Measurements from ENCODE around the gene HEPN1. TPM values are rescaled to one million over a fixed set of nuclear protein-coding genes. Genes with fewer than 3 reads are reported as not detected.

Gene HEPN1
- total and polyA plus RNA-seq, 10 of the 15 experiments (the other 5 are each of a cell fraction or from before 2014, with no cell fraction given), result not detected

DNA sequence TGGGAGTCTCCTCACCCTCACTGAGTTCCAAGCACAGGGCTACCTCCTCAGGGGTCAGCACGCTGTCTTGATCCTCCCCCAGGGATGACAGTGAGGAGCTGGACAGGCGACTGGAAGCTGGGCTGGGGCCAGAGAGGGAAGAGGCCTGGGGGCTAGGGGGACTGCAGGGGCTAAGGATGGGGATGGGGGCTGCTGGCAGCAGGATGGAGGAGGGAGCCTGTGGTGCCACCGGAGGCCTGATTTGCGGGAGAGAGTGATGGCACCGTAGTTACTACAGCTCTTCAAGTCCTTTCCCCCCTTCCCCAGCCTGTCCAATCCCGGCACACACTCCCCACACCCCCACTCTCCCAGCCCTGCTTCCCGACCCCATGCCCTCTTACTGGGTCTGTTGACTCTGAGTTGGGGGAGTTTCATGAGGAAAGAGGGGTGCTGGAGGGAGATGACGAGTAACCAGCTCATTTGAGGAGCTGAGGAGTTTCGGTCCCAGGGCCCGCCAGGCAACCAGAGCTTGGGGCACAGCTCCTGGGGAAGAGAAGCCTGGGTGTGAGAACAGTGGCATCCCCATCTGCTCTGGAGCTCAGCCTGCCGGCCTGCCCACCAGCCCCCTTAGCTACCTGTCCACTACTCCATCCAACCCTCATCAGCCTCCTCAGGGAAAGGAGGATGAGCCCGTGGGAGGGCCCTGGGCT is 31.9 kb upstream of the HEPN1 start:
- ChIA-PET CTCF (interaction anchor here (1.1 kb wide), 1 partner anchor 51 kb away, joined by 3 read pairs; no protein-coding TSS in a partner anchor), RAD21 (ENCODE audit: unreplicated experiment) (no interaction called here), SMC1A (ENCODE audit: uncharacterized antibody, unreplicated experiment) (no interaction called here), POLR2A (interaction anchor here (0.6 kb wide), 1 partner anchor 271 kb away, joined by 3 read pairs; no protein-coding TSS in a partner anchor)
- DNase-seq (ENCODE audit: low read depth, low spot score) (no peak), FAIRE-seq (no peak), ATAC-seq (no peak)
- Histone ChIP-seq H3K27ac (ENCODE audit: control insufficient read depth, insufficient read depth) (no peak overlapping the region), H4K20me1 (ENCODE audit: control insufficient read depth, insufficient read depth) (no peaks in the 10 kb centered on the region), H3K4me2 (ENCODE audit: control insufficient read depth, insufficient read depth) (no peak overlapping the region), H3K4me1 (ENCODE audit: control insufficient read depth, insufficient read depth, low read length) (no peaks in the 10 kb centered on the region), H3K9ac (ENCODE audit: control insufficient read depth, insufficient read depth, low read length) (no peak overlapping the region), H3K4me3 (no peak overlapping the region), H3K79me2 (ENCODE audit: control insufficient read depth, insufficient read depth, low read length) (no peaks in the 10 kb centered on the region), H2AFZ (ENCODE audit: control insufficient read depth, low read depth, low read length) (no peak overlapping the region), H3K36me3 (ENCODE audit: control insufficient read depth in 2 of 2, insufficient read depth in 2 of 2, low read length in 1 of 2) (no peaks in the 10 kb centered on the region; a peak in 1 of 4 replicates), H3K9me3 (replicated peaks; ENCODE audit: control insufficient read depth, insufficient read depth, low read length) (no peaks in the 10 kb centered on the region), H3K27me3 (replicated peaks in 1 of 2; ENCODE audit: control insufficient read depth in 2 of 2, insufficient read depth in 2 of 2, low read length in 1 of 2) (peaks cover 0 to 4% of the 10 kb centered on the region in 2 experiments; a peak in 3 of 4 replicates)
- intact Hi-C loops (cut with micrococcal nuclease; ENCODE audit: unreplicated experiment), result loop anchor here (10.0 kb wide), 1 partner anchor 258 kb away; no protein-coding TSS in a partner anchor
- BruUV-seq (replicated peaks), result no TSS peak
- 31% methylated on average over 11 of the region's 12 CpGs for WGBS (ENCODE audit: insufficient coverage, insufficient replicate concordance, low lambda C conversion rate, missing lambda C conversion rate)
- in situ Hi-C loops (cut with MboI), result no loop called here
- TF ChIP-seq EZH2 (IDR thresholded peaks at IDR 0.05; ENCODE audit: borderline replicate concordance, control insufficient read depth, low read depth, low read length), result no peak
- TF ChIP-seq RAD21 (IDR thresholded peaks at IDR 0.05; ENCODE audit: insufficient read depth, low read depth, low read length), result no peak
- TF ChIP-seq ETV6 (conservative IDR thresholded peaks at IDR 0.05 in 1 of 2, IDR thresholded peaks at IDR 0.05 in 1 of 2; ENCODE audit: borderline replicate concordance in 1 of 2, low read depth in 1 of 2), result no peak
- TF ChIP-seq TCF7 (IDR thresholded peaks at IDR 0.05; ENCODE audit: borderline replicate concordance), result no peak
- no peak for TF ChIP-seq SUZ12 (IDR thresholded peaks at IDR 0.05; ENCODE audit: unreplicated experiment)
- TF ChIP-seq ZNF274 (IDR thresholded peaks at IDR 0.05; ENCODE audit: insufficient read depth, insufficient read length), result no peak
- TF ChIP-seq RBBP5 (conservative IDR thresholded peaks at IDR 0.05), result no peak
- TF ChIP-seq SMAD5 (IDR thresholded peaks at IDR 0.05; ENCODE audit: low read depth), result no peak
- TF ChIP-seq GATAD2B (conservative IDR thresholded peaks at IDR 0.05; ENCODE audit: low read depth), result no peak
- TF ChIP-seq PKNOX1 (IDR thresholded peaks at IDR 0.05), result no peak
- no peak for TF ChIP-seq EGR1 (IDR thresholded peaks at IDR 0.05; ENCODE audit: borderline replicate concordance in 1 of 2, low read depth in 2 of 2, low read length in 2 of 2)
- TF ChIP-seq RCOR1 (conservative IDR thresholded peaks at IDR 0.05; ENCODE audit: low read depth, low read length), result no peak
- no peak for TF ChIP-seq CHD1 (IDR thresholded peaks at IDR 0.05; ENCODE audit: low read depth, low read length)
- no peak for TF ChIP-seq KAT2A (conservative IDR thresholded peaks at IDR 0.05; ENCODE audit: control insufficient read depth, low read depth, low read length)
- no peak for TF ChIP-seq FOXK2 (IDR thresholded peaks at IDR 0.05)
- no peak for TF ChIP-seq NR2C2 (IDR thresholded peaks at IDR 0.05; ENCODE audit: borderline replicate concordance, control insufficient read depth, insufficient read length, low read depth)
- TF ChIP-seq HDGF (IDR thresholded peaks at IDR 0.05), result no peak
- TF ChIP-seq YY1 (IDR thresholded peaks at IDR 0.05; ENCODE audit: low read depth, low read length), result no peak

Measured in GM12878 (cell line).